H1 (cell line): Measurements from ENCODE around the gene CTIF. TPM values are rescaled to one million over a fixed set of nuclear protein-coding genes. Genes with fewer than 3 reads are reported as not detected.

Experiments
- HDAC6 ChIP-seq: IDR thresholded peaks from one replicate; pipeline ENCODE4 v1.7.1; 2012; ENCODE audit warnings: low read depth, mild to moderate bottlenecking, inconsistent platforms, low read length, moderate library complexity
- SP1 ChIP-seq: IDR thresholded peaks from 2 replicates; pipeline ENCODE4 v1.6.1; 2011; ENCODE audit warnings: low read depth, low read length
- polyA plus RNA-seq, 7 experiments: library from polyadenylated mRNA; depleted of rRNA in 3 of 7; stranded (reverse) in 5 of 7; unstranded in 2 of 7; fragments of >200 nt in 5 of 7; fragments of 200-250 nt in 2 of 7; gene quantifications; 1 replicate in 5 of 7; 2 replicates in 1 of 7; 4 replicates in 1 of 7; pipeline versions ENCODE4 v1.2.1 to v1.2.3, GENCODE V29; 2011 to 2013; ENCODE audit warnings: missing spikeins in 2 of 7, mixed read lengths in 2 of 7
- total RNA-seq: library from RNA; stranded (reverse); fragmentation: NEBNext Ultra II Directional; extraction: Animal tissue kit (Norgen Biotek cat#: 25700); gene quantifications from 2 replicates; pipeline ENCODE4 v1.2.1, GENCODE V29; 2021

CTIF gene
- total and polyA plus RNA-seq, 2 of the 8 experiments (the other 6 are each of a cell fraction or from before 2014, with no cell fraction given), result 9.0 to 17.8 TPM

GRCh38 chr18:48804856-48805610, 266.2 kb downstream of the CTIF start (continued):
- TF ChIP-seq HDAC6, result no peak
- no peak for TF ChIP-seq SP1
